ENCODE data around the gene SERPINC1. TPM values are rescaled to one million over a fixed set of nuclear protein-coding genes. Genes with fewer than 3 reads are reported as not detected.

Gene SERPINC1
- total RNA-seq, 2 experiments from 2014 or later, result not detected

GRCh38 chr1:173925306-173926242, 8.4 kb upstream of the SERPINC1 start:
- H3K4me3 Mint-ChIP-seq, result no peak overlapping the region
- intact Hi-C loops (cut with micrococcal nuclease), result no loop called here
- ChIA-PET POLR2A (interaction anchor here (1.0 kb wide), 1 partner anchor 10 kb away, joined by 3 read pairs; no protein-coding TSS in a partner anchor), CTCF (no interaction called here)
- no peak for ATAC-seq
- no peaks in the 10 kb centered on the region for H3K27me3 Mint-ChIP-seq
- no peaks in the 10 kb centered on the region for H3K4me1 Mint-ChIP-seq (ENCODE audit: low read depth)
- H3K9me3 Mint-ChIP-seq, result peaks cover 3% of the 10 kb centered on the region
- H3K27ac Mint-ChIP-seq, result no peak overlapping the region
- H3K36me3 Mint-ChIP-seq (ENCODE audit: low read depth), result peaks cover 3% of the 10 kb centered on the region
- TF ChIP-seq, protein P1, sequence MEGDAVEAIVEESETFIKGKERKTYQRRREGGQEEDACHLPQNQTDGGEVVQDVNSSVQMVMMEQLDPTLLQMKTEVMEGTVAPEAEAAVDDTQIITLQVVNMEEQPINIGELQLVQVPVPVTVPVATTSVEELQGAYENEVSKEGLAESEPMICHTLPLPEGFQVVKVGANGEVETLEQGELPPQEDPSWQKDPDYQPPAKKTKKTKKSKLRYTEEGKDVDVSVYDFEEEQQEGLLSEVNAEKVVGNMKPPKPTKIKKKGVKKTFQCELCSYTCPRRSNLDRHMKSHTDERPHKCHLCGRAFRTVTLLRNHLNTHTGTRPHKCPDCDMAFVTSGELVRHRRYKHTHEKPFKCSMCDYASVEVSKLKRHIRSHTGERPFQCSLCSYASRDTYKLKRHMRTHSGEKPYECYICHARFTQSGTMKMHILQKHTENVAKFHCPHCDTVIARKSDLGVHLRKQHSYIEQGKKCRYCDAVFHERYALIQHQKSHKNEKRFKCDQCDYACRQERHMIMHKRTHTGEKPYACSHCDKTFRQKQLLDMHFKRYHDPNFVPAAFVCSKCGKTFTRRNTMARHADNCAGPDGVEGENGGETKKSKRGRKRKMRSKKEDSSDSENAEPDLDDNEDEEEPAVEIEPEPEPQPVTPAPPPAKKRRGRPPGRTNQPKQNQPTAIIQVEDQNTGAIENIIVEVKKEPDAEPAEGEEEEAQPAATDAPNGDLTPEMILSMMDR (IDR thresholded peaks at IDR 0.05), result no peak
- DNase-seq, result no peak

DNA sequence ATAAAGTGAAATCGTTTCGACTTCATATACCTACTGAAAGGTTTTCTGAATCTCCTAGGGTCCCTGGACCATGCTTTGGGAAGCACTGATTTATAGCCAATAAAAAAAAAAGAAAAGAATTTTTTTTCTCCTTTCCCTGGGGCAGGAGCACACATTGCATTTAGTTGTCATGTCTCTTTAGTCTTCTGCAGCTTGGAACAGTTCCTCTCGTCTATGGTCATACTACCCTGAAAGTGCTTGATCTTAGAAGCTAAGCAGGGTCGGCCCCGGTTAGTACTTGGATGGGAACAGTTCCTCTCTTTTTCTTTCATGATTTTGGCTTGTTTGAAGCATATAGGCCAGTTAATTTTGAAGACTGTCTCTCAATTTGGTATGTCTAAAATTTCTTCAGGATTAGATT, 3.7 kb upstream of the SERPINC1 start:
- H3K27me3 Mint-ChIP-seq, result no peaks in the 10 kb centered on the region
- TF ChIP-seq, protein P1 (IDR thresholded peaks at IDR 0.05), result no peak
- POLR2A ChIA-PET, result interaction anchor here (0.6 to 0.7 kb wide), 2 partner anchors 131 to 232 kb away, joined by 3 read pairs; no protein-coding TSS in a partner anchor
- H3K4me3 Mint-ChIP-seq, result no peak overlapping the region
- intact Hi-C loops (cut with micrococcal nuclease), result no loop called here
- no peak for ATAC-seq
- no peaks in the 10 kb centered on the region for H3K36me3 Mint-ChIP-seq (ENCODE audit: low read depth)
- CTCF ChIA-PET, result no interaction called here
- DNase-seq, result no peak
- H3K4me1 Mint-ChIP-seq (ENCODE audit: low read depth), result no peaks in the 10 kb centered on the region
- H3K27ac Mint-ChIP-seq, result no peak overlapping the region
- H3K9me3 Mint-ChIP-seq, result no peaks in the 10 kb centered on the region

GRCh38 chr1:173917635-173918493, 737 bp upstream of the SERPINC1 start:
- H3K4me1 Mint-ChIP-seq (ENCODE audit: low read depth), result no peaks in the 10 kb centered on the region
- ChIA-PET POLR2A (no interaction called here), CTCF (no interaction called here)
- DNase-seq (no peak), ATAC-seq (no peak)
- TF ChIP-seq, protein P1 (IDR thresholded peaks at IDR 0.05), result no peak
- no peak overlapping the region for H3K27ac Mint-ChIP-seq
- intact Hi-C loops (cut with micrococcal nuclease), result no loop called here
- no peak overlapping the region for H3K4me3 Mint-ChIP-seq
- no peaks in the 10 kb centered on the region for H3K27me3 Mint-ChIP-seq
- no peaks in the 10 kb centered on the region for H3K9me3 Mint-ChIP-seq
- no peaks in the 10 kb centered on the region for H3K36me3 Mint-ChIP-seq (ENCODE audit: low read depth)

GRCh38 chr1:173916667-173917066, 460 bp downstream of the SERPINC1 start:
- Mint-ChIP-seq H3K27ac (no peak overlapping the region), H3K4me3 (no peak overlapping the region), H3K36me3 (ENCODE audit: low read depth) (no peaks in the 10 kb centered on the region), H3K27me3 (no peaks in the 10 kb centered on the region), H3K4me1 (ENCODE audit: low read depth) (no peaks in the 10 kb centered on the region), H3K9me3 (no peaks in the 10 kb centered on the region)
- ATAC-seq (no peak), DNase-seq (no peak)
- POLR2A ChIA-PET, result no interaction called here
- intact Hi-C loops (cut with micrococcal nuclease), result no loop called here
- CTCF ChIA-PET, result no interaction called here
- TF ChIP-seq, protein P1 (IDR thresholded peaks at IDR 0.05), result no peak
